Measurements from ENCODE around the gene TCEA3. TPM values are rescaled to one million over a fixed set of nuclear protein-coding genes. Genes with fewer than 3 reads are reported as not detected.

The TCEA3 gene
- total and polyA plus RNA-seq, 10 of the 15 experiments (the other 5 are each of a cell fraction or from before 2014, with no cell fraction given) = 0.06 to 0.23 (median 0.08) TPM; not detected in 7

- in situ Hi-C loops (cut with MboI) = no loop called here
- H3K79me2 ChIP-seq (ENCODE audit: control insufficient read depth, insufficient read depth, low read length) = no peaks in the 10 kb centered on the region
- intact Hi-C loops (cut with micrococcal nuclease; ENCODE audit: unreplicated experiment) = no loop called here
- H4K20me1 ChIP-seq (ENCODE audit: control insufficient read depth, insufficient read depth) = no peaks in the 10 kb centered on the region
- ChIA-PET RAD21 (ENCODE audit: unreplicated experiment) (no interaction called here), POLR2A (no interaction called here), CTCF (no interaction called here), SMC1A (ENCODE audit: uncharacterized antibody, unreplicated experiment) (interaction anchor here (0.7 kb wide), 1 partner anchor 1204 kb away, joined by 3 read pairs; no protein-coding TSS in a partner anchor)
- no peak for ATAC-seq
- FAIRE-seq = no peak
- no peaks in the 10 kb centered on the region for H3K4me1 ChIP-seq (ENCODE audit: control insufficient read depth, insufficient read depth, low read length)
- no peak overlapping the region for H3K27ac ChIP-seq (ENCODE audit: control insufficient read depth, insufficient read depth)
- WGBS (ENCODE audit: insufficient coverage, insufficient replicate concordance, low lambda C conversion rate, missing lambda C conversion rate) = 15% methylated on average over 4 of the region's 4 CpGs
- H2AFZ ChIP-seq (ENCODE audit: control insufficient read depth, low read depth, low read length) = no peak overlapping the region
- no peak for DNase-seq (ENCODE audit: low read depth, low spot score)
- TF ChIP-seq STAT1 (conservative IDR thresholded peaks at IDR 0.05) (no peak), PAX8 (IDR thresholded peaks at IDR 0.05) (no peak)
- no peaks in the 10 kb centered on the region for H3K36me3 ChIP-seq (ENCODE audit: control insufficient read depth in 2 of 2, insufficient read depth in 2 of 2, low read length in 1 of 2)
- H3K9me3 ChIP-seq (replicated peaks; ENCODE audit: control insufficient read depth, insufficient read depth, low read length) = no peaks in the 10 kb centered on the region
- H3K27me3 ChIP-seq (replicated peaks in 1 of 2; ENCODE audit: control insufficient read depth in 2 of 2, insufficient read depth in 2 of 2, low read length in 1 of 2) = no peaks in the 10 kb centered on the region; a peak in 1 of 4 replicates
- no TSS peak for BruUV-seq (replicated peaks)
- H3K4me2 ChIP-seq (ENCODE audit: control insufficient read depth, insufficient read depth) = no peak overlapping the region
- no peak overlapping the region for H3K9ac ChIP-seq (ENCODE audit: control insufficient read depth, insufficient read depth, low read length)
- H3K4me3 ChIP-seq = no peak overlapping the region
Measured at GRCh38 chr1:23460519-23460918, 36.0 kb upstream of the TCEA3 start.

GRCh38 chr1:23459338-23459757, 34.8 kb upstream of the TCEA3 start:
- Histone ChIP-seq H2AFZ (ENCODE audit: control insufficient read depth, low read depth, low read length) (no peak overlapping the region), H3K9ac (ENCODE audit: control insufficient read depth, insufficient read depth, low read length) (no peak overlapping the region), H3K9me3 (replicated peaks; ENCODE audit: control insufficient read depth, insufficient read depth, low read length) (no peaks in the 10 kb centered on the region), H3K27me3 (replicated peaks in 1 of 2; ENCODE audit: control insufficient read depth in 2 of 2, insufficient read depth in 2 of 2, low read length in 1 of 2) (peaks cover 2% of the 10 kb centered on the region in 2 experiments; a peak in 2 of 4 replicates), H3K79me2 (ENCODE audit: control insufficient read depth, insufficient read depth, low read length) (no peaks in the 10 kb centered on the region), H3K36me3 (ENCODE audit: control insufficient read depth in 2 of 2, insufficient read depth in 2 of 2, low read length in 1 of 2) (no peaks in the 10 kb centered on the region), H3K4me1 (ENCODE audit: control insufficient read depth, insufficient read depth, low read length) (no peaks in the 10 kb centered on the region), H3K27ac (ENCODE audit: control insufficient read depth, insufficient read depth) (no peak overlapping the region), H3K4me3 (no peak overlapping the region), H4K20me1 (ENCODE audit: control insufficient read depth, insufficient read depth) (no peaks in the 10 kb centered on the region), H3K4me2 (ENCODE audit: control insufficient read depth, insufficient read depth) (no peak overlapping the region)
- in situ Hi-C loops (cut with MboI) = no loop called here
- SMC1A ChIA-PET (ENCODE audit: uncharacterized antibody, unreplicated experiment) = no interaction called here
- no TSS peak for BruUV-seq (replicated peaks)
- DNase-seq (ENCODE audit: low read depth, low spot score) = no peak
- 0% methylated on average over 2 of the region's 2 CpGs for WGBS (ENCODE audit: insufficient coverage, insufficient replicate concordance, low lambda C conversion rate, missing lambda C conversion rate)
- no peak for FAIRE-seq
- no peak for ATAC-seq
- CTCF ChIA-PET = interaction anchor here (0.6 to 0.7 kb wide), 2 partner anchors 1278 to 1604 kb away, joined by 3 read pairs; no protein-coding TSS in a partner anchor
- RAD21 ChIA-PET (ENCODE audit: unreplicated experiment) = interaction anchor here (0.6 kb wide), 1 partner anchor 19 kb away, joined by 4 read pairs; no protein-coding TSS in a partner anchor
- POLR2A ChIA-PET = no interaction called here
- intact Hi-C loops (cut with micrococcal nuclease; ENCODE audit: unreplicated experiment) = no loop called here
- TF ChIP-seq GATAD2B (conservative IDR thresholded peaks at IDR 0.05; ENCODE audit: low read depth) (no peak), NFYA (IDR thresholded peaks at IDR 0.05; ENCODE audit: borderline replicate concordance, low read depth, low read length) (no peak), POLR2AphosphoS5 (IDR thresholded peaks at IDR 0.05; ENCODE audit: low read length) (no peak), ZNF592 (IDR thresholded peaks at IDR 0.05) (no peak), CTCF (IDR thresholded peaks at IDR 0.05 in 2 of 3, conservative IDR thresholded peaks at IDR 0.05 in 1 of 3; ENCODE audit: control insufficient read depth in 2 of 3, extremely low read depth in 1 of 3, insufficient read depth in 1 of 3, low read depth in 3 of 3, low read length in 3 of 3) (no peak), PAX8 (IDR thresholded peaks at IDR 0.05) (no peak), ASH2L (IDR thresholded peaks at IDR 0.05; ENCODE audit: borderline replicate concordance, low read depth) (no peak), MEF2B (IDR thresholded peaks at IDR 0.05; ENCODE audit: partially characterized antibody, poor library complexity, severe bottlenecking) (no peak), CBX3 (IDR thresholded peaks at IDR 0.05; ENCODE audit: borderline replicate concordance, low read depth) (no peak), POLR2AphosphoS2 (IDR thresholded peaks at IDR 0.05; ENCODE audit: low read depth, low read length) (no peak), ZNF217 (IDR thresholded peaks at IDR 0.05) (no peak)
